IPS DF 4.7 (cell line): Measurements from ENCODE around the gene GDF11.

Experiments used
- DNase-seq: peaks from one replicate; pipeline ENCODE4 v3.0.0-alpha.2; 2013; ENCODE audit warnings: low spot score; ENCODE audit errors: extremely low read depth

Gene GDF11

DNA sequence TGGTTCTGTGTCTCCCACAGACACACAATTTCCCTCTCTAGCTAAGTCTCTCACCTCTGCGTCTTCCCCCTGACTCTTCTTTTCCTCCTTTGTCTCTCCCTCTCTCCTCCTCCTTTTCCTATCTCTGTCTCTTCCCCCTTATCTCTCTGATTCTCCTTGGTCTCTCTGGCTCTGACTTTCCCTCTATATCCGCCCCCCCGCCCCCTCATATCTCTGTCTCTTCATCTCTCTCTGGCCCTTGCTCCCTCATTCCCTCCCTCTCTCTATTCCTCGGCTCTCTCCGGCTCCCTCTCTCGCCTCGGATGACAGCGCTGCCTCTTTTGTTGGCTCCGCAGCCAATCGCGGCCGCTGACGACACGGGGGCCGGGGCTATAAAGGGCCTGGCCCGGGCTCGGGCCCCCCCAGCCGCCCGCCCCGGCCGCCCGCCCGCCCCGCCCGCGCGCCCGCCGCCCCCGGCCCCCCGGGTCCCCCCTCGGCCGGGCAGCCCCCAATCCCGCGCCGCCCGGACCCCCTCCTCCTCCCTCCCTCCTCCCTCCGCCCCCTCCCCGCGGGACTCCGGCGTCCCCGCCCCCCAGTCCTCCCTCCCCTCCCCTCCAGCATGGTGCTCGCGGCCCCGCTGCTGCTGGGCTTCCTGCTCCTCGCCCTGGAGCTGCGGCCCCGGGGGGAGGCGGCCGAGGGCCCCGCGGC lies at the start of gene GDF11:
Gene GDF11, plus strand, starts transcription at position 404 of the 687 bp plus-strand sequence. Its CDS starts 195 bp downstream, at position 599.
- no peak for DNase-seq

DNA sequence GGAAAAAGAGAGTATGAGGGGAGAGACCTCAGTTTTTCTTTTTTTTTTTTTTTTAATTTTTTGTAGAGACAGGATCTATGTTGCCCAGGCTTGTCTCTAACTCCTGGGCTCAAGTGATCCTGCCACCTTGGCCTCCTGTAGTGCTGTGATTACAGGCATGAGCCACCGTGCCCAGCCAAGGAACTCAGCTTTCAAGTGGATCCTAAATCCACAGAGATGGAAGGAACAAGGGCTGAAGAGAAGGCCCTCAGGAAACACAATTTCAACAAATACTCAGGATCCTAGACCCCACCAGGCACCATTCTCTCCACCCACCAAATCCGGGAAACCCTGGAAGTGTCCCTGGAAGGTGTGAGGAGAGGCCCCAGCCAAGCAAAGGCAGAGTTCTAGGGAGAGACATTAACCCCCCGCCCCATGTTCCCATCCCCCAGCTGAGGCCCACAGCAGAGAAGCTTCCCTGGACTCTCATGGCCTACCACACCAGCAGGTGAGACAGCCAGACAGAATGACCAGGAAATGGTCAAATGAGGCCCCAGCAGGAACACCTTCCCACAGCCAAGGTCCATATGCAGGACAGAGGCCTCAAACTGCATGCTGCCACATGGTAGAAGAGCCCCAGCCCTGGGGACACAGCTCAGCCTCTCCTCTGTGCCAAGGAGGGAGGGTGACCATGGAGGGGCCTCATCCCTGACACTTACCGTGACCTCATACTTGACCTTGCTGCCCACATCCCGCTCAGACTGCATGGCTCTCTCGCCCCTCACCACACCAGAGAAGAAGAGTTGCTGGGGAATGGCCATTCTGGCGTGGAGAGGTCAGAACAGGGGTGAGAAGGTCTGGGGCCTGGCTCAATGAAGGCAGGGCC lies 49.4 kb upstream of the GDF11 start:
- DNase-seq, result no peak

DNA sequence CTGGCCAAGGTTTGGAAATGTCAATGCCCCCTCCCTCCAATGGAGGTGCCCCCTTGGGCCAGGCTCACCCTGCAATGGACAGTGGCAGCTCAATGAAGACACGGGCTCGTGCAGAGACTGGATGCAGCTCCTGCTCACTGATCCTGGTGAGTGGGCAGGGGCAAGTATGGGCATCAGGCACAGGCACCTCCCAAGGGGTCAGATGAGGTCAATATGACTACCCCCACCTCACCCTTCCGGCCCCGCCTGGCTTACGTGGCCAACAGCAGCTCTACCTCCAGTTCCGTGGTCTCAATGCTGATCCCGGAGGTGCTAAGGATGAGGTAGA lies 48.8 kb upstream of the GDF11 start:
- DNase-seq, result no peak

DNA sequence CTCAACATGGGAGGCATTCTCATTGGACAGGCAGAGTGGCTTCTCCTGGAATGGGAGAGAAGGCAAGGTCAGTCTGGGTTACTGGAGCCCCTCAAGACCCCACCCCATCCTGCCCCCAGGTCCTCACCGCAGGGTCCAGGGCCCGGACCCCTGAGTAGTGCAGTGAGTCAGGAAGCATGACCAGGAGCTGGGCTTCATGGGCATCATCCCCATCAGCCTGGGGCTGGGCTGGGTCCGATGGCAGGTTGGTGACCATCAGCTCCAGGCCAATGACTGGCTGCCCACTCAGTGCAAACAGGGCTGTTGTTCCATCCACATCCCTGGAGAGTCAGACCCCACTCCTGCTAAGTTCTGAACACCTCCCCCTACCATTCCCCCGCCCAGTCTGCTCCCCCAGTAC lies 48.3 kb upstream of the GDF11 start:
- no peak for DNase-seq

DNA sequence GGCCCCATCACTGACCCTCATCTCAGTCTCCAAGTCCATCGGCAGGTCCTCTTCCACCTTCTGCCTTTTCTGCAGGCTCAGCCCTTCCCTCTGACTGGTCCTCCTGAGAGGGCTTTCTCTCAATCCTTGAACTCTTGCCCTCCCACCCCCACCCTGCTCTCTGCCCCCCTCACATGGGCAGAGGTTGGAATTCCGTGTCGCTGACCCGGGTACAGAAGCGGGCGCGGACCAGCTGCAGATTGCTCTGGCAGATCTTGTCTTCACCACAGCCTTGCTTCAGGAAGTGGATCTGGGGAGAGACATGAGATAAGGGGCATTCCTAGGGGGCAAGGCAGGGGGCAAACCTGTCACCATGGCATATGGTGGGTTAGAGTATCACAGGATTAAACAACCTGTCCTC lies 47.6 kb upstream of the GDF11 start:
- no peak for DNase-seq

DNA sequence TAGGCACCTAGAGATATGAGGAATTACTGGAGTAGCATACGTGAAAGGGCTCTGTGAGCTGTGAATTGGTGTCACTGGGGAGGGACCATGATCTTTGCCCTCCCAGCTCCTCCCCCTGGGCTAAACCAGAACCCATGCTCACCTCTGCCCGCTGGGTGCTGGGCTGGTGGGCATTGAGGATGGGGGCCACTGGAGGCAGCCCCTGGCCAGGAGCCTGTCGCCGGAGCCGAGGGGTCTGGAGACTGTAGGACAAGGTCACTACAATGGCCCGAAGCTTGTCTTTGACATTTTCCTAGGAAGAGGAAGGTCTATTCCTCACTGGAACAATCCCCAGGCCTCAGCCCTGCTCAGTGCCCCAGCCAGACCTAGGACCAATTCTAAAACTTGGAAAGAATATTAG lies 46.8 kb upstream of the GDF11 start:
- DNase-seq, result no peak

DNA sequence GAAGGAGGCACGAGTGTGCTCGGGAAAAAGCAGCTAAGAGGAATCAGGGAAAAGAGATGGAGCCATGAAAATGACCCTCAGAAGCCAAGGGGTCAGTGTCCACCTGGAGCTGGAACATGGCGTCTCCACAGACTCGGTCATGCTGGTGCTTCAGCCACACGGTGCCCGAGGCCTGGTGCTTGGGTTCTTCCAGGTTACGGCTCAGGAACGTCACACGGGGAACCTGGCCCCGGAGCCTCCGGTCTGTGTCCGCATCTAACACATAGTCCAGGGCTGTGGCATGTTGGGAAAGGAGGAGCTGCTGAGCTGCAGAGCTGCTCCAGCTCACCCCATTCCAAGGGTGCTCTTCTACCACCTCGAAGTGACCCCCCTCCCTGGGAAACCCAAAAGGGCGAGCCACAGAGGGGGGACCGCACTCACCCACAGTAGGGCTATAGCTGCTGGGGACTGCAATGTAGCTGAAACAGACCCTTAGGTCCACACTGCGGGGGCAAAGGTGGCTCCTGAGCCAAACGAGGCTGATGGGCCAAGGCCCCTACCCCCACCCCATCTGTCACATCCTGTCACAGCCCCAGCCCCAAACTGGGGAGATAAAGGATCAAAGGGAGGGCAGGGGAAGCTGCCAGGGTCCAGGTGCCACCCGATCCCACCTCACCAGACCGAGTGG lies 46.0 kb upstream of the GDF11 start:
- DNase-seq, result no peak

DNA sequence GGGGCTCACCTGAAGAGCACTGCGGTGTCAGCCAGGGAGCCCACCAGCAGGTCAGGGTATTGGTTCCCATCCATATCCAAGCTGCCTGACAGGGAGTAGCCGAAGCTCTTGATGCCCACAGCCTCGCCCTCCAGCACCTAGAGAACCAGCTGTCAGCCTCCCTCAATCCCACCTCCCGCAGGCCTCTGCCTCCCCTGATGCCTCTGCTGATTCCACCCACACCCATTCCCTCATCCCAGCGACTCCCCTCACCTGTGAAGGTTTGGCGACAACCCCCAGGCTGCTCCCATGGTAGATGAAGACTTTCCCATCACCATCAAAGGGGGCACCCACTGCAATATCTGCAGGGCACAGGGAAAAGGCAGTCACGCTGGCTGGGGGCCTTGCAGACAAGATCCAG lies 45.2 kb upstream of the GDF11 start:
- DNase-seq, result no peak

DNA sequence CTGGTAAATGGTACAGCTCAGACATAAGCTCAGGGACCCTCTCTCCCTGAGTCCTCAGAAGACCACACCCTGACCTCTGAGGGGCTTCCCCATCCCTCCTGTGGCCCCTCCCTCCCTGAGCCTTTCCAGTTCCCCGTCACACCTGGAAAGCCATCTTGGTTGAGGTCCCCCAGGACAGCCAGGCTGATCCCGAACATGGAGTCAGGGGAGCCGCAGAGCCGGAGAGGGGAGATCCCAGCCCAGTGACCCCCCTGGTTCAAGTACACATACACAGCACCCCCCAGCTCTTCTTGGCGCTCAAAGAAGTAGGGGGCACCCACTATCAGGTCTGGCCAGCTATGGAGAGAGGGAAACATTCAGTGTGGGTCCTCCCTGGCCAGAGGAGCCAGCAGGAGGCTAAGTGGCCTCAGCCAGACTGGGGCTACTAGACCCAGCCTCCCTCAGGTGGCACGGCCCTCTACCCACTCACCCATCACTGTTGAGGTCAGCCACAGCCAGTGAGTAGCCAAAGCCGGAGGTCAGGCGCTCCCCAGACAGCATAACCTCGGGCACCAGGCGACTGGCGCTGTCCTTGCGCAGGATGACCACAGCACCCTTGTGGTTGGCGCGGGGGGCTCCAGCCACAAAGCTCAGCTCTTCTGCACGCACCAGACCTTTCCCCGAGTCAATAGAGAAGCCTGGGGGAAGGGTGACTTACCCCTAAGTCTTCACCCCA lies 44.5 kb upstream of the GDF11 start:
- no peak for DNase-seq

DNA sequence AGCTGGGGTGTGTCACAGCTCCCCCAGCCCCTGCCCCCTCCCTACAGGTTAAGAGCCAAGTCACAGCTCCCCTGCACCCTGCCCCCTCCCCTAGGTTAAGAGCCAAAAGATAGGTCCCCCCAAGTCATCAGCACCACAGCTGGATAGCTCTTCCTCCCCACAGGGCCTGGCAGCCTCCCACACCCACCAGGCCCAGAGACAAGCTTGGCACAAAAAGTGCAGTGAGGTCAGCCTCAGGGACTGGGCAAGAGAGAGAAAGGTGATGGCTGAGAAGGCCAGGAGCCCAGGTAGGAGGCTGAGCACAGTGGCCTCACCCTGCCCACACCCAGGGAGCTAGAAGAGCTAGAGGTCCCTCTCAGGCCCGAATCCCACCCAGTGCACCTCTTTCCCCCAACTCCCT lies 44.0 kb upstream of the GDF11 start:
- DNase-seq, result no peak

DNA sequence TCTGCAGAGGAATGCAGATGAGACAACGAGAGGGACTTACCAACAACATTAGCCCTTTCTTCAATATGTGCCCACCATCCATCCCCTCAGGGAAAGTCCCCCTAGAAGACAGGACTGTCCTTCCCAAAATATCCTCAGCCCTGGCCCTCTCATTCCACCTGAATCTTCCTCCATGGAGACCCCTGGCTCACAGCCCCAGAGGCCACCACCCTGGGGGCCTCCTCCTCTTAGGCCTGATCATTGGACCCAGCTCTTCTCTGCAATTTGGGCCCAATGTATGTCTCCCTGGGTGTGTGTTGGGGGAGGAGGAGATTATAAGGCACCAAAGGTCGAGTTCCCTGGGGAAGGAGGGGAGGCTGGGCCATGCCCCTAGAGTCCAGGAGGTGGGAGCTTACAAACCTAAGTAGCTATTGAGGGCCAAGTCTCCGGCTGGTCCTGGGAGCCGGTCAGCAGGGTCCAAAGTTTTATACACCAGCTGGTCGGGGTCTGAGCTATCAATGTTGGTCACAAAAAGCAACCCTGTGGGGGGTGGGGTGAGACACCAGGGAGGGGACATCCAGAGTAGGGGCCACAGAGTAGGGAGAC lies 43.4 kb upstream of the GDF11 start:
- DNase-seq, result no peak

DNA sequence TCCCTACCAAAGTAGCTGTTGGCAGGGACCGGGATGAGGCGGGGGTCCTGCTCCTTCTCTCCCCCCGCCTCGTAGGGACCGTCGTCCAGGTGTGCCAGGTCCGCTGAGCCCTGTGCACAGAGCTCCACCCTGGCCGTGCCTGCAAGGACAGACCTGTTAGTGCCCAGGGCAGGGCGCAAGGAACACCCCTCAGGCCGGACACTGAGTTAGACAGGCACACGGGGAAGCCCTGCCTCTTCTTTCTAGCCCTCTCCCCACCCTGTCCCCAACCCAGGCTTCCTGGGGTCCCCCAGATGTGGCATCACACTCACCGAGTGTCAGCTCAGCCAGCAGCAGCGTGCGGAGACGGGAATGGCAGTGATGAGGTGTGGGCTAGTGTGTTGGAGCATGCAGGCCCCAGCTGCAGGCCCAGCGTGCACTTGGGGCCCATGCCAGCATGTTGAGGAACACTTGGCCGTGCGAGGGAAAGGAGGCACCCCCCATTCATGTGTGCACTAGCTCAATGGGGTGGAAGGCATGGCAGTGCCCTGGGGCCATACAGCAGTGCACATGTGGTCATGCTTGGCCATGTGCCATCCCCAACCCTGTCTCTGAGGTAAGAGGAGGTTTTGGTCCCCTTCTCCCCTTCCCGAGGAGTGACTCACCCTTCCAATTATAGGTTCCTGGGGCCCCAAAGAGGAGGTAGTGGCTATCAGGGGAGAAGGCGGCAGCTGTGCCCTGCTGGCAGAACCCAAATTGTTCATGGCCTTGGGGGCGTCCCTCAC lies 42.5 kb upstream of the GDF11 start:
- no peak for DNase-seq

DNA sequence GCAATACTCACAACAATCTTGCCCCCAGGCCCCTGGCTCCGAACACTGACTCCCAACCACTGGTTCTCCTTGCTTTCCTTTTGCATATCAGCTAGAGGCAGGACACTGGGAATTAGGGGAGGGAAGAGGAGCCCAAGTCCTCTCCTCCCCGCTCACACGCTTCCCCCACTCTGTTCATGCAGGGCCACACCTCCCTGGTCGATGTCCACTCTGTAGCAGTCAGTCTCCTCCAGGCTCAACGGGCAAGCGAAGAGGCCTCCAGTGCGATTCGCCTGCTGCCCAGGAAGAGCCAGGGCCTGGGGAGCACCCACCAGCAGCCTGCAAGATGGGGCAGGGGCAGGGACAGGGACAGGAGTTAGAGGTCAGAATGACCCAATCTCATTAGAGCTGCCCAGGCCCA lies 40.1 kb upstream of the GDF11 start:
- DNase-seq, result no peak

DNA sequence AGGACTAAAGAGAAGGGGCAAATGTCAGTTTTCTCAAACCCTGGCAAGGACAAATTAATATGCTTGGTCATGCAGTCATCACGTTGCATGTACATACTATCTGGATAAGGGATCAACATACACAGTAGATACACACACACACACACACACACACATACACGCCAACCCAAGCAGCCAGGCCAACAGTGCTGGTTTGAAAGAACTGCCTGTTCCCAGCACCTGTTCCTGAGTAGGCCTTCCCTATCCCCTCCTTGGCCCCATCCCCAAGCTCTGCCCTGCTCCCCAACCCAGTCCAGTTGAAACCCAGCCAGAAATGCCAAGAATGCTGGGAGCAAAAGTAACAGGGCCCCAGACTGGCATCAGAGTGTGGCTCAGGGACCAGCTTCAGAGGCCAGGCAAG lies 39.6 kb upstream of the GDF11 start:
- DNase-seq, result no peak

DNA sequence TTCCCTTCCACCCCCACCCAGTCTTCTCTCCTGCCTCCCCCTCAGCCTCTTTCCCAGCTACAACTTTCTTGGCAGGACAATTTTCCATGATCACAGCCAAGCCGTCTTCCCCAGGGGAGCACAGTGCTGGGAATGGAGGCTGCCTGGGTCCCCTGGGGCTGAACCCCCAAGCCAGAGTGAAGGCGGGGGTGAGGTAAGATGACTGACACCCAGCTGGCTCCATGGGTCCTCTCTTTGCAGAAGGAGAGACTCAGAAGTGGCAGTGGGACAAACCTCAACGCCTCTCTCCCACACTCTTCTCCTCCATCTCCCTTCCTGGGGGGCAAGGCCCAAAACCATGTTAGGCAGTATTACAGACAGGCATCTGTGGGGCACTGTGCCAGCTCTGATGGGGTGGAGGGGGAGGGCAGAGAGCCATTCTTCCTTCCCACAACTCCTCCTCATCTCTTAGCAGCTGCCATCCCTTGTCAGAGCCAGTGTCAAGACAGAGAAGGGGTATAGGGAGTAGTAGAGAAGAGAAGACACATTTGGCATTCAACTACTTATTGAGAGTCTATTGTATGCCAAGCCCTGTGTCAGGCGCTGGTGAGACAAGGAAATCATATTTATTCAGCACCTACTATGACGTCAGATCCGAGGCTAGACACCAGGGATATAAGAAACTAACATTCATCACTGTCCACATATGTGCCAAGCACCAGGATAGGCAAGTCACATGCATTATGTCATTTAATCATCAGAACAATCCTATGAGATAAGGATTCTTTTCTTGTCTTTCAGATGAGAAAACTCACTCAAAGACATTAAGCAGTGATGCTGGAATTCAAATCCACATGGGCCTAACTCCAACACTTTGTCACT lies 38.8 kb upstream of the GDF11 start:
- DNase-seq, result no peak

DNA sequence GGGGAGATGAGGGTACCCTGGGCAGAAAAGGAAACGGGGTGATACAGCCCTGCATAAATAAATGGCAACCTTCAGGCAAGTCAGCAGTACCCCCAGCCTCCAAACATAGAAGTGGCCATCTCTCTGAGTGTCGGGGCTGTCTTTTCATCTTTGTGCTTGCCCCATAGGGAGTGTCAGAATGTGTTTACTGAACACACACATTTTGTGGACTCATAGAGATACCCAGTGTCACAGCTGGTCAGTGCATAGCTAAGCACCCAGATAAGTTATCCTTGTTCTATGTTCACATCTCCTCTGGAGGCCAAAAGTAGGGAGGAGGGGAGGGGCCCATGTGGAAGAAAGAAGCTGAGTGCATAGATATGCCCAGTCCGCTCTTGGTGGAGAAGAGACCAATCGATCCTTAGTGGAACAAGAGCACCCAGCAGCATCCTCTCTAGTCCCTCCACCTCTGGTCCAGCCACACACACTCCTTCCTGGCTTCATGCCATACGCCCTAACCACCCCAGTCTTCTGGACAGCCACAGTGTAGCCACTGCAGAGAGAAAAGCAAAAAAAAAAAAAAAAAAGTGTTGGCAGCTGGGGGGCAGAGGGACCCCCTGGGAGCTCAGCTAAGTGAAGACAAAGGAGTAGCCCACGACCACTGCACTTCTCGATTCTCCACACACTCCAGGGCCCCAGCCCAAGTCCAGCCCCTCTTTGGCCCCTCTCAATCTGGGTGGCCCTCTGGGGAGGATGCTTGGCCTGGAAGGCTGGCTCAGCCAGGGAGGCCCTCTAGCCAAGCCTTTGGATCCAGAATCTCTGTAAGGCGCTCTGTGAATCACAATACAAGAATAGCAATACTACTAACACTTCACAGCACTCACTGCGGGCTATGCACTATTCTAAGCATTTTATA lies 37.9 kb upstream of the GDF11 start:
- DNase-seq, result no peak

DNA sequence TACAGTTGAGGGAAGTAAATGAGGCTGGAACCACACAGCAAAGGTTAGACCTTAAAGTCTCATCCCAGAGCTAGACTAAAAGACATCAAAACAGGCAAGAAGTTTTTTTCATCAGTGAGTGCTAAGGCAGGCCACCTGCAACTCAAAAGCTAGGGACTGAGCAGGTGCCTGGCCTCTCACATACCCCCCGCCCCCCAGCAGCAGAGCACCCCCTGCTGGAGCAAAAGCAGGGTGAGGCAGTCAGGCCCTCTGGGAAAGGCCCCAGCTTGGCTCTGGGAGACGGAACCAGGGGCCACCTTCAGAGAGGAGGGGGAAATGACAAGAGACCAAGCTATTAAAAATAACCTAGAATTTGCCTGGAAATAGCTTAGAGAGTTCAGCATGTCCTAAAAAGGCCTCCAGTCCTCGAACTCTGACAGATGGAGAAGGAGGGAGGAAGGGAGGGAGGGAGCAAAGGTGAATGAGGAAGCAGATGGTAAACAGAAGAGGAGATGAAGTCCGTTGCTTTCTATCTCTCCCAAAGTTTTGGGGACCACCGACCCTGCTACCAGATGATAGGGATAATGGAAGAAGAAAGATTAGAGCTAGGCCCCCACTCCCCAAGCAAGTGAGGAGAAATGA lies 37.0 kb upstream of the GDF11 start:
- no peak for DNase-seq

DNA sequence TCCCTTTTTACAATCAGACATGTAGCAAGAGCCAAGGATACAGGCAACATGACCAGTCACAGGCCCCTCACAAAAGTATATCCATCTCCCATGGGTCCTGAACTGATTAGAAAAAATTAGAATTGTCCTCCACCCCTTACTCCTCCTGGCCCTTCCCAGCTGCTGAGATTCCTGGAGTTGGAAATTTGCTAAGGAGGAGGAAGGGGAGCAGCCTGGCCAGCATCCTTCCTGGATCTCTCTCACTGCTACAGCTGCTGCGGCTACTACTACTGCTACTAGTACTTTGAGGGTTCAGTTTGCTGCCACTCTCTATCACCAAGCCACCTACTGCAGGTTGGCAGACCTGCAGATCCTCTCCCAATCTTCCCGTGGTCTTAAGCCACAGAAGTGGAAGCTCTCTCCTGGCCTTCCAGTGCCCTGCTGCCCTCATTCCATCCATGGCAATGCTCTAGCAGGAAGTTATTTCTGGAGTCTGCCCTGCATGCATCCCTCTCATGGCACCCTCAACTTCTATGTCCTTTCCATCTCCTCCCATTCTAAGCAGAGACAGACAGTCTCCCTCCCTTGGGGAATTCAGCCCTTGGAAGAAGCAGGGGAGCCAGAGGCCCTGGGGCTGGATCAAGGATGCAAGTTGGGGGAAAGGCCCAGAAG lies 36.2 kb upstream of the GDF11 start:
- no peak for DNase-seq
